ENCODE results near the gene OR7D2.

DNA sequence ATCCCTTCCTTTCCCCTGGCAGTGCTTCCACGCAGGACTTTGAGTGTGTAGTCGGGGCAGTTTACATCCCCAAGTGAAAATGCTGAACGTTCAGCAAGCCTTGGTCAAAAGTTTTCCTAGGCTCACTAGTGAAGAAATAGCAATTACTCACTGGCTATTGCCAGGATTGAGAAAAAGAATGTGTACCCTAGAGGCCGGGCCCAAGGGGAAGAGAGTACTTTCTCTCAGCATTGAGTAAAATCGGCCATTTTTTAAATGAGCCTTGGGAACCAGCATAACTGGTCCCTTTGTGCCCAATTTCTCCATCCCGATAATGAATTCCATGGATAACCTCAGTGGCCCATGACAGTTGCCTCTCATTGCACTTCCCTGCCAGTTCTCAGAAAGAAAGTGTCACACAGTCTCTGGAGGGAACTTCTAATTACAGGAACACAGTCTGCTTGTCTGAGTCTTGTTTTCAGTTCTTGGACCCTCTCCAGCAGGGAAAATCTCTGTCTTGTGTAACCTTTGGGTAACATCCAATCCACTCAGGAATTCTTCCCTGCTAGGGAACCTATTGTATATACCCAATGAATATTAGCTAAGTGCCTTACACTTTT is 7.3 kb upstream of the OR7D2 start:
- TF ChIP-seq GATA3 (IDR thresholded peaks at IDR 0.05; ENCODE audit: low read depth, low read length) (no peak), GATA2 (IDR thresholded peaks at IDR 0.05; ENCODE audit: low read depth, low read length) (no peak)
